SK-N-SH (cell line): Measurements from ENCODE around the gene NUP37. TPM values are rescaled to one million over a fixed set of nuclear protein-coding genes. Genes with fewer than 3 reads are reported as not detected.
A peak's percentile ranks its signal among the peaks of the same experiment; 100 is the strongest.

ENCODE experiments used
- CTCF ChIA-PET: fragments of 300-600, 350-600 bp; formaldehyde crosslinking; extraction: SDS; loops from one replicate; lab custom pipeline; 2021; lab: Yijun Ruan, JAX
- POLR2A ChIA-PET: fragments of 350-600 bp; sonication (Branson Sonifier 250); formaldehyde crosslinking; extraction: SDS; loops from one replicate; lab custom pipeline; 2020; ENCODE audit warnings: antibody characterized with exemption, inconsistent platforms; lab: Yijun Ruan, JAX
- DNase-seq: peaks from one replicate; pipeline ENCODE4 v3.0.0; 2012
- H2AFZ ChIP-seq: fragments of 200-600 bp; sonication (generic); 2 replicates; pipeline ENCODE4 v1.8.1; 2016; ENCODE audit warnings: antibody characterized with exemption, mild to moderate bottlenecking, low read depth
- H3F3A ChIP-seq: fragments of 200-600 bp; sonication (generic); replicated peaks from 2 replicates; pipeline ENCODE3; 2016; ENCODE audit warnings: antibody characterized with exemption, mild to moderate bottlenecking; ENCODE audit not compliant: insufficient read depth
- H3K27ac ChIP-seq, 2 experiments: fragments of 200-500 bp in 1 of 2; fragments of 200-600 bp in 1 of 2; sonication (Bioruptor generic) in 1 of 2; sonication (generic), shearing (Covaris generic) in 1 of 2; 2 replicates each; pipeline versions ENCODE4 v1.5.1 to v1.6.1; 2014 to 2016; ENCODE audit warnings: low read depth in 2 of 2, inconsistent platforms in 1 of 2, low read length in 1 of 2, mild to moderate bottlenecking in 1 of 2, mixed read lengths in 1 of 2
- H3K27me3 ChIP-seq: fragments of 200-600 bp; sonication (generic), shearing (Covaris generic); 2 replicates; pipeline ENCODE4 v1.6.1; 2016; ENCODE audit warnings: mixed run types; ENCODE audit not compliant: insufficient read depth
- H3K36me3 ChIP-seq, 2 experiments: fragments of 200-500 bp in 1 of 2; fragments of 200-600 bp in 1 of 2; sonication (Bioruptor generic) in 1 of 2; sonication (generic) in 1 of 2; replicated peaks in 1 of 2; 2 replicates each; pipeline versions ENCODE3 to v1.5.1; 2014 to 2016; ENCODE audit warnings: low read length in 1 of 2, mild to moderate bottlenecking in 1 of 2; ENCODE audit not compliant: insufficient read depth in 2 of 2, control insufficient read depth in 1 of 2
- H3K4me1 ChIP-seq, 2 experiments: fragments of 200-500 bp in 1 of 2; fragments of 200-600 bp in 1 of 2; sonication (Bioruptor generic) in 1 of 2; sonication (generic), shearing (Covaris generic) in 1 of 2; 2 replicates each; pipeline versions ENCODE4 v1.5.1 to v1.6.1; 2014 to 2016; ENCODE audit warnings: low read depth in 1 of 2, low read length in 1 of 2, mixed run types in 1 of 2; ENCODE audit not compliant: insufficient read depth in 2 of 2, control insufficient read depth in 1 of 2
- H3K4me2 ChIP-seq: fragments of 200-600 bp; sonication (generic), shearing (Covaris generic); 2 replicates; pipeline ENCODE4 v1.6.1; 2017; ENCODE audit warnings: mixed run types
- H3K4me3 ChIP-seq, 2 experiments: fragments of 200-500 bp in 1 of 2; fragments of 200-600 bp in 1 of 2; sonication (Bioruptor generic) in 1 of 2; sonication (generic), shearing (Covaris generic) in 1 of 2; 2 replicates each; pipeline versions ENCODE4 v1.5.1 to v1.8.1; 2014 to 2016; ENCODE audit warnings: low read depth in 2 of 2, inconsistent platforms in 1 of 2, low read length in 1 of 2, mild to moderate bottlenecking in 1 of 2, mixed read lengths in 1 of 2, moderate library complexity in 1 of 2
- H3K79me2 ChIP-seq: fragments of 200-600 bp; sonication (generic); 2 replicates; pipeline ENCODE4 v1.8.1; 2017; ENCODE audit warnings: mild to moderate bottlenecking; ENCODE audit not compliant: insufficient read depth
- H3K9ac ChIP-seq: fragments of 200-600 bp; sonication (generic); 2 replicates; pipeline ENCODE4 v1.6.1; 2017; ENCODE audit warnings: mixed run types
- H3K9me2 ChIP-seq: fragments of 200-600 bp; sonication (generic); 2 replicates; pipeline ENCODE4 v1.6.1; 2017; ENCODE audit warnings: mixed run types
- H3K9me3 ChIP-seq: fragments of 200-600 bp; sonication (generic); 2 replicates; pipeline ENCODE4 v1.6.1; 2017; ENCODE audit warnings: mixed run types, mild to moderate bottlenecking, moderate library complexity
- H4K20me1 ChIP-seq: fragments of 200-600 bp; sonication (generic); 2 replicates; pipeline ENCODE4 v1.6.1; 2017; ENCODE audit warnings: mild to moderate bottlenecking, mixed run types; ENCODE audit not compliant: insufficient read depth
- CTCF ChIP-seq: fragments of 200-600 bp; sonication (generic); IDR thresholded peaks from 2 replicates; pipeline ENCODE4 v1.6.1; 2017; ENCODE audit warnings: antibody characterized with exemption, mild to moderate bottlenecking, moderate library complexity
- FOSL2 ChIP-seq: IDR thresholded peaks from 2 replicates; pipeline ENCODE4 v1.4.0; 2012; ENCODE audit warnings: low read depth, mild to moderate bottlenecking, moderate library complexity, borderline replicate concordance
- FOXJ3 ChIP-seq: sonication (generic); formaldehyde crosslinking; IDR thresholded peaks from 2 replicates; pipeline ENCODE4 v1.5.1; 2020; ENCODE audit warnings: mild to moderate bottlenecking, missing genetic modification reagents
- JUND ChIP-seq: IDR thresholded peaks from 2 replicates; pipeline ENCODE4 v1.4.0; 2012
- NFIC ChIP-seq: IDR thresholded peaks from 2 replicates; pipeline ENCODE4 v1.4.0; 2012; ENCODE audit warnings: borderline replicate concordance
- PBX3 ChIP-seq: IDR thresholded peaks from 2 replicates; pipeline ENCODE4; 2012
- RCOR1 ChIP-seq: fragments of 150-350 bp; IDR thresholded peaks from 2 replicates; pipeline ENCODE4 v1.6.1; 2017; ENCODE audit warnings: antibody characterized with exemption, low read length
- REST ChIP-seq: IDR thresholded peaks from 2 replicates; pipeline ENCODE4 v1.6.1; 2012; ENCODE audit warnings: mild to moderate bottlenecking, low read depth, low read length, moderate library complexity
- RFX5 ChIP-seq: IDR thresholded peaks from 2 replicates; pipeline ENCODE4 v1.6.1; 2012; ENCODE audit warnings: mild to moderate bottlenecking, improper control_type of control experiment, low read length
- TCF12 ChIP-seq: IDR thresholded peaks from 2 replicates; pipeline ENCODE4 v1.4.0; 2012
- WGBS: methylation state at CpG from one replicate; pipeline ENCODE4 v1.1.6; 2017; ENCODE audit warnings: low lambda C conversion rate; 5-methylcytosine and 5-hydroxymethylcytosine counted together
- polyA plus RNA-seq, 3 experiments: library from polyadenylated mRNA; depleted of rRNA; stranded (reverse); fragments of >200 nt; gene quantifications; 2 replicates each; pipeline ENCODE4 v1.2.3, GENCODE V29; 2012
- TF ChIP-seq, protein P1 (sequence below): fragments of 150-350 bp; IDR thresholded peaks from 2 replicates; pipeline ENCODE4 v1.6.1; 2017; ENCODE audit warnings: antibody characterized with exemption, low read length, low read depth, borderline replicate concordance

NUP37 gene
- polyA plus RNA-seq, 1 of the 3 experiments (the other 2 are of a cell fraction), result 29.2 TPM

DNA sequence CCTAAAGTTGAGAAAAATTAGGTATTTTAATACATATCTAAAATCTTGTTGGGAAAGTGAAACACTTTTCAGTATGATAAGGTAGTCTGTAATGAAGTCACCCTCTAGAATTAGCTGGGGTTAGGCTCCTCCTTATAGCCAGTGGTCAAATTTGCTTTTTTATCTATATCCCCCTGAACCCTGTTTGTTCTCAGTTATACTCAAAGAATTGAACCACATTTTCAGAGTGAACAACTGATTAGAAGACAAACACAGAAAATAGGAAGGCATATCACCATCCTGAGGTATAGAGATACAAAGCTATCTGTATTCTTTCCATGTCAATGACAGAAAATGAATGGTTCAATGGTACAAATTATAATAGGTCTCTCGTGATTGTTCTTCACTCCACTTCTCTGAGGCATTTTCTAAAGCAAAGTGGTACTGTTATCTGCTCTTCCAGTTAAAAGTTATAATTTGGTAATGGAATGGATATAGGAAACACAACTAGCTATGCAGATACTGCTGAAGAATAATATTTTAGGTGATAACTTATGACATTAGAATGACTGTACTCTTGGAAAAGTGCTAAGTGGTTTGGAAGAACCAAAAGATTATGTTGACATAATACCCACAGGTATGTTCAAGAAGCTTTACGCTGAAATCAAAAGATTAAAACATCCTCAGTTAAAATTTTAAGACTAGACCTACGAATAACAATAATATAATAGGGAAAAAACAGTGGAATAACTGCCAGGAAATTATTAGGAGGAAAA lies 85.7 kb downstream of the NUP37 start:
- Histone ChIP-seq H3K27ac (no peak overlapping the region), H3K4me1 (no peaks in the 10 kb centered on the region), H2AFZ (no peak overlapping the region), H3K9me3 (no peaks in the 10 kb centered on the region), H3K4me3 (no peak overlapping the region), H3K79me2 (no peaks in the 10 kb centered on the region), H3K4me2 (no peak overlapping the region), H3K36me3 (peaks cover 27 to 32% of the 10 kb centered on the region in 2 experiments), H3K27me3 (no peaks in the 10 kb centered on the region), H4K20me1 (no peaks in the 10 kb centered on the region), H3K9me2 (no peaks in the 10 kb centered on the region), H3K9ac (no peak overlapping the region), H3F3A (no peaks in the 10 kb centered on the region)
- no peak for DNase-seq
- ChIA-PET POLR2A (no interaction called here), CTCF (no interaction called here)
- 50% methylated on average over 3 of the region's 3 CpGs for WGBS
- no peak for TF ChIP-seq FOXJ3 (CRISPR knock-in tag)
- TF ChIP-seq REST, result no peak
- peak; percentile 38; the same call in 1 of the 2 replicates for TF ChIP-seq PBX3
- peak; percentile 17; the same call in 1 of the 2 replicates for TF ChIP-seq TCF12
- TF ChIP-seq RCOR1, result no peak
- TF ChIP-seq, protein P1, sequence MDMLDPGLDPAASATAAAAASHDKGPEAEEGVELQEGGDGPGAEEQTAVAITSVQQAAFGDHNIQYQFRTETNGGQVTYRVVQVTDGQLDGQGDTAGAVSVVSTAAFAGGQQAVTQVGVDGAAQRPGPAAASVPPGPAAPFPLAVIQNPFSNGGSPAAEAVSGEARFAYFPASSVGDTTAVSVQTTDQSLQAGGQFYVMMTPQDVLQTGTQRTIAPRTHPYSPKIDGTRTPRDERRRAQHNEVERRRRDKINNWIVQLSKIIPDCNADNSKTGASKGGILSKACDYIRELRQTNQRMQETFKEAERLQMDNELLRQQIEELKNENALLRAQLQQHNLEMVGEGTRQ, result no peak
- TF ChIP-seq RFX5, result no peak
- no peak for TF ChIP-seq CTCF
- TF ChIP-seq NFIC, result peak; percentile 10; the same call in 1 of the 2 replicates
- peak; percentile 15; the same call in 1 of the 2 replicates for TF ChIP-seq JUND
- peak; percentile 44; the same call in 1 of the 2 replicates for TF ChIP-seq FOSL2
